SHP77 (cell line): ENCODE data around the gene RHBDD1.

Source experiments
- DNase-seq, 2 experiments: peaks; one replicate each; lab custom pipeline; 2025; lab: John Stamatoyannopoulos, UW

The RHBDD1 gene

GRCh38 chr2:226887940-226888339 lies 52.1 kb downstream of the RHBDD1 start:
- no peak for DNase-seq

- DNase-seq, result no peak
Measured at GRCh38 chr2:226888378-226888965, 52.6 kb downstream of the RHBDD1 start.

GRCh38 chr2:226888971-226889370 lies 53.1 kb downstream of the RHBDD1 start:
- no peak for DNase-seq

DNA sequence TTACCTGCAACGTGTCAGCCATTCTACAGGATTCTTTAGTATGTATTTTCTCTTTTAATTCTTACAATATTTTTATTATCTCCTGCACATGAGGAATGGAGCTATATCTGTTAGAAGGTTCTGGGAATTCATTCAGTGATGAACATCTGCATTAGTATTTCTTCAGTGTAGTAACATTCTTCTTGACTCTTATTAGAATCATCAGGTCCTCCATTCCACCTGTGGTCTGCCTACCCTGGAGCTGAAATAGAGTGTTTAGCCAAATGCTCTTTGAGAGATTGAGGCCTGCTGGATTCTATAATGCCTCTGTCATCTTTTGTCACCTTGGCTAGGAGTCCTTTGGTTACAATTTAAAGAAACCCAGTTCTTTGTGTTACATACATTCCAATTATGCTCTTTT lies 54.4 kb downstream of the RHBDD1 start:
- DNase-seq, result no peak

GRCh38 chr2:226891780-226892590 lies 56.1 kb downstream of the RHBDD1 start:
- DNase-seq, result no peak

- DNase-seq, result no peak
Measured at GRCh38 chr2:226892729-226893128, 56.9 kb downstream of the RHBDD1 start.

DNA sequence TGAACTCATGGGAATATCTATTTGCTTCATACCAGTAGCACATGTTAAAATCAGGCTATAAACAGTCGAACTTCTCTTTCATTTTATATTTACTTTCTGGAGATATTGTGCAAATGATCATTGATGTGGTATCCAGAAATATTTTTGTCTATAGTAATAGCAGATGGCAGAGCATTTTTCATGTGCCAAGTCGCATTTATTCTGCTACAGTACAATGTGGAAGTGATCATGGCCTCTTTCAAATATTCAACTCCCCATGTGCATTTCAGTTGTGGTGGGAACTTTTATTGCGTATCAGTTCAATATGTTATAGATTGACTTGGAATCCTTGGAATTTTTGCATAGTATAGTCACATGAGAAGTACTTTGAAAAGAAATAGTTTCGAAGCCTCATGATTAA lies 57.4 kb downstream of the RHBDD1 start:
- no peak for DNase-seq

- DNase-seq, result no peak
Measured at GRCh38 chr2:226894752-226895151, 58.9 kb downstream of the RHBDD1 start.

- no peak for DNase-seq
Measured at GRCh38 chr2:226895579-226895978, 59.7 kb downstream of the RHBDD1 start.

DNA sequence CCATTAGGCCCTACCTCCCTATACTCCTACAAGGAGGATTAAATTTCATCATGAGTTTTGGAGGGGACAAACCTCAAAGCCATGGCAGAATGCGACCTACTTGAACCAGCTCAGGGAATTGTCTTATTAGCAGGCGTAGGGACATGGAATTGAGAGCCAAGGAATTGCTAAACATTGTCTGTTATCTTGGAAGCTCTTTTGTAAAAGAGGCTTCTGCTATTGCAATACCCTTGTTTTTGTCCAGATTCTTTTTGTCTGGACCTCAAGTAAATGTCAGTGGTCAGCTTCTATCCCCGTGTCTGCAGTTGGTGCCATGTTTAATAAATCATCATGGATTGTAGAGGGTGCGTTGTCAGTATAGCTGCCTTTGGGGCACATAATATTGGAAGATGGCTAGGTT lies 62.3 kb downstream of the RHBDD1 start:
- DNase-seq, result no peak

GRCh38 chr2:226898897-226899296 lies 63.0 kb downstream of the RHBDD1 start:
- no peak for DNase-seq

DNA sequence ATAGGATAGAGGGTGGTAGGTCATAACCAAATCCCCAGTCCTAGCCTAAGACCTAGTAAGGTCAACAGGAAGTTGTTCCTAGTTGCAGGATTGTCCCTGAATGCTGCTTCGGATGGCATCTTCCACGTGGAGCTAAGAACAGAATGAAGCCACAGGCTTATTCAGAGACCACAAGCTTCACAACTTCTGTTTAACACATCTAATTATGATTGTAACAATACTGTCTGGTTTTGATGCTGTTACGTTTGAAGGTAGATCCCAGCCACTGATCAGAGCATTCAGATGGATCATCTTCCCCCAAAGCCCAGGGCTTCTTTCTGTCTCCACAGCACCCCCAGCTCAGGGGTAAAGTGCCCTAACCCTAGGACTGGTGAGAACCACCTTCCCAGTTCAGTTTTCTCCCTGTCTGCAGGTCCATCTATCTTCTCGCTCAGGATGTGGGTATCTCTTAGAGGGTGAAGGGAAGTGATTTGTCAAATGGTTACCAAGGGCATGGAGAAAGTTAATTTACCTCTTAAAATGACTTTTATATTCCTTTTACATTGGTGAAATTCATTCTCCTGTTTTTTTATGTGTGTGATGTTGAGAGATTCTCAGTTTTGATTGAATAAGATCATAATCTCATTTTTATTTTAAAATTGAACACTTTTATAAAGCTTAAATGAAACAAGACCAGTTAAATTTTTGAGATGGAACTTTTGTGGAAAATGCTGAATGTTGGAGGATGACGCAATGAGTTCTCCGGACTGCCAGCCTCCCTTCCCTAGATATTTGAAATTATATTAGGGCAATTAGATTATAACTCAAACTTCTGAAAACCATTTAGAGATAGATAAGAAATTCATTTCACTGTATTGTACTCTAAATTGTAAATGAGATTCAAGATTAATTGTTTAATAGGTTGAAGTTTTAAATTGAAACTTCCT lies 66.5 kb downstream of the RHBDD1 start:
- DNase-seq, result no peak

DNA sequence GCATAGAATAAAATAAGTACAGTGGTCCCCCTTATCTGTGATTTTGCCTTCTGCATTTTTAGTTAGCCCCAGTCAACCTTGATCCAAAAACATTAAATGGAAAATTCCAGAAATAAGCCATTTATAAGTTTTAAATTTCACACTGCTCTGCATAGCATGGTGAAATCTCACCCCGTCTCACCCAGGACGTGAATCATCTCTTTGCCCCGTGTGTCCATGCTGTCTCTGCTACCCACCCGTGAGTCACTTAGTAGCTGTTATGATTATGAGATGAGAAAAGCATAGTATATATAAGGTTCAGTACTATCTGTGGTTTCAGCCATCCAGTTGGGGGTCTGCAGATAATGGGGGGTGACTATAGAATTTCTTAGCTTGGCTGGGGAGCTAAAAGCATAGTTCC lies 67.3 kb downstream of the RHBDD1 start:
- no peak for DNase-seq

DNA sequence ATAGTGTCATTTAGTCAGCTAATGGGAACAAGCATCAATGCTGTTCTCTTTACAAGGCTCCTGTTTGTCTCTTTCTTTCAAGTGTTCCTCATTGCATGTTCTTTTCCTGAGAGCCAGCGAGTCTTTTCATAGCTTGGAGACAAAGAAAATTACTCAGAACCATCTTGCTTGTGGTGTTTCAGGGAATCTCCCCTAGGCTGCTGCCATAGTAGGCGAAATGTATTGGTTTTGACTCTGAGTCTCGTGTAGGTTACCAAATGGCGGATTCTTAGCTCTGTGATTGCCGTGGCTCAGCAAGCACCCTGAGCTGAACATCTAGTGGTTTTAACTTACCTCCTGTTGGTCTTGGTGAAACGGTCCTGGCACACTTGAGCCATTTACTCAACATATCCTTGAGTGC lies 68.7 kb downstream of the RHBDD1 start:
- no peak for DNase-seq

- no peak for DNase-seq
Measured at GRCh38 chr2:226905718-226906117, 69.9 kb downstream of the RHBDD1 start.

DNA sequence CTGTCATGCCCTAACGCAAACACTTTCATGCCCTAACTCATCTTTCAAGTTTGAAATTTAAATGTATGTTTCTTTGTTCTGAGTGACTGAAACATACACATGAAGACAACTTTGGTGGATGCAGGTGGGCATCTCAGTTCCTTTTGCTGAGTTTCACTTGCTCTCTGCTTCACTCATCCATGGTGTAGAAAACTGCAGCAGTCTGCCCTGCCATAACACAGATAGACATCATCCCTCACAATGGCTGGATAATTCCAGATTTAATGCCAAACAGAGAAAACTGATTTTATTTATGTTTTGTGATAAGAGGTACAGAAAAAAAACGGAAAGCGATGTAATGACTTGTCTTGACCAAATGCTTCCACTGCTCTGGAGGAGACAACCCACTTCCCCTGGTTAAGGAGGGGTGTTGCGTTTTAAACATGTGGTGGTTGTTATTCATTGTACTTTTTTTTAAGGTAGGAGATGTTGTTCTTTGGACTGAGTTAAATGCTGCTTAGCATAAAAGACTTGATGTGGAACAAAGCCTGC lies 70.4 kb downstream of the RHBDD1 start:
- no peak for DNase-seq

DNA sequence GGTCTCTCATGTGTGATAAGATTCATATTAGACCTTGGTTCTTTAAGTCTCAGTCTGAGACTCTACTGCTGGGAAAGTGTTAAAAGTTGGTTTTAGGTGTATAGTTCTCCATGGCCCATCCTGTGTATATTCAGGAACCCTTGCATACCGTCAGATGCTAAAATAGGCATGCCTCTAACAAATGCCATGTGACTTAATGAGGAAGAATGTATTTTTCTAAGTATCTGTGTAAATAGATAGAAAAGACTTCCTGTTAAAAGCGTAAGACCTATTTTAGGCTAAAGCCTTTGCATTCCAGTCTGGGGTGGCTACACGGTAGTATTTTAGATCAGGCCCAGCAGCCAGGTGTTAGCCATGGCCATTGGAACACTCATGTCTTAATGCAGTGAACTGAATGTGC lies 73.3 kb downstream of the RHBDD1 start:
- DNase-seq, result no peak

- no peak for DNase-seq
Measured at GRCh38 chr2:226909836-226910235, 74.0 kb downstream of the RHBDD1 start.

DNA sequence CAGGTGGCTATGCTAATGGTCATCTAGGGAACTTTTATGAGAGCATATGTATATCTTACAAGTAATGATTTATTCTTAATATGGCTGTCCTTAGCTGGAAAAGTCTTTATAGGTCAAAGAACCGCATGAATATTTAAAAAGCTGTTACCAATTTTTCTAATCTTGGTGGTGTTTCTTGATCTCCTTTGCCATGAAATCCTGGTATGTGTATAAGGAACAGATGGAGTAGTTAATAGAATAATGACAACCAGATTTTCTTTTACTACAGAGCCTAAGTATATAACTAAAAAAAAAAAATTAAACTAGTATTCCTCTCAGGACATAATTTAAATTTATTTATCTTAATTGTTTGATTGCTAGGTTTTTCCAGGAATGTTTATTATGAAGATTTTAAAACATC lies 74.5 kb downstream of the RHBDD1 start:
- no peak for DNase-seq

DNA sequence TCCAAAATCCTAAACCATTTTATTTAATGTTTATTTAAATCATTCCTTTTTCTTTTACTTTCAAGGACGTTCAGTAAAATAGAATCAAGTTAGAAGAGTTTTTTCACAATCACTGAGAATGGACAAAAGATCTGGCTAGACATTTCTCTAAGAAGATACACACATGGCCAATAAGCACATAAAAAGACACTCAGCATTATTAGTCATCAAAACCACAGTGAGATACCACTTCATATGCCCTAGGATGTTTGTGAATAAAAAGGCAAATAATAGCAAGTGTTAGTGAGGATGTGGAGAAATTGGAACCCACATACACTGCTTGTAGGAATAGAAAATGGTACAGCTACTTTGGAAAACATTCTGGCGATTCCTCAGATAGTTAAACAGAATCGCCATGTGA lies 76.1 kb downstream of the RHBDD1 start:
- no peak for DNase-seq

GRCh38 chr2:226913641-226914040 lies 77.8 kb downstream of the RHBDD1 start:
- no peak for DNase-seq

DNA sequence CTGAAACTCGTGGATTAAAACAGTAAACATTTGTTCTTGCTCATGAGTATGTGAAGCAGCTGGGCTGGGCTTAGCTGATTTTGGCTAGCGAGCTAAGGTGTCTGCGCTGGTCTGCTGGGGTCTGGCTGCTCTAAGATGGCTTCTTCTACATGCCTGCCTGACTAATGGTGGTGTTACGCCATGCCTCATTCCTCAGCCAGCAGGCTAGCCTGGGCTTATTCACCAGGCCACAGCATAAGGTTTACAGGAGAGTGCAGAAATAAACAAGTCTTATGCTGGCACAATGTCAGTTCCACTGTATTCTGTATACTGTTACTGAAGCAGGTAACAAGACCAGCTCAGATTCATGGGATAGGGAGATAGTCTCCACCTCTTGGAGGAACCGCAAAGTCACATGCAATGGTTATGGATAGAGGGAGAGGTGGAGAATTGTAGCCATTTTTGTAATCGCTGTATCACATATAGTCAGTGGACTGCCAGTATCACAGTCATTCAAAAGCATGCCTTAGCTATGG lies 80.0 kb downstream of the RHBDD1 start:
- no peak for DNase-seq
